RKO (cell line): ENCODE data around the gene ANAPC2.

Source experiments
- DNase-seq: peaks from one replicate; pipeline ENCODE4 v3.0.0-alpha.2; 2016; ENCODE audit warnings: low spot score

The ANAPC2 gene

DNA sequence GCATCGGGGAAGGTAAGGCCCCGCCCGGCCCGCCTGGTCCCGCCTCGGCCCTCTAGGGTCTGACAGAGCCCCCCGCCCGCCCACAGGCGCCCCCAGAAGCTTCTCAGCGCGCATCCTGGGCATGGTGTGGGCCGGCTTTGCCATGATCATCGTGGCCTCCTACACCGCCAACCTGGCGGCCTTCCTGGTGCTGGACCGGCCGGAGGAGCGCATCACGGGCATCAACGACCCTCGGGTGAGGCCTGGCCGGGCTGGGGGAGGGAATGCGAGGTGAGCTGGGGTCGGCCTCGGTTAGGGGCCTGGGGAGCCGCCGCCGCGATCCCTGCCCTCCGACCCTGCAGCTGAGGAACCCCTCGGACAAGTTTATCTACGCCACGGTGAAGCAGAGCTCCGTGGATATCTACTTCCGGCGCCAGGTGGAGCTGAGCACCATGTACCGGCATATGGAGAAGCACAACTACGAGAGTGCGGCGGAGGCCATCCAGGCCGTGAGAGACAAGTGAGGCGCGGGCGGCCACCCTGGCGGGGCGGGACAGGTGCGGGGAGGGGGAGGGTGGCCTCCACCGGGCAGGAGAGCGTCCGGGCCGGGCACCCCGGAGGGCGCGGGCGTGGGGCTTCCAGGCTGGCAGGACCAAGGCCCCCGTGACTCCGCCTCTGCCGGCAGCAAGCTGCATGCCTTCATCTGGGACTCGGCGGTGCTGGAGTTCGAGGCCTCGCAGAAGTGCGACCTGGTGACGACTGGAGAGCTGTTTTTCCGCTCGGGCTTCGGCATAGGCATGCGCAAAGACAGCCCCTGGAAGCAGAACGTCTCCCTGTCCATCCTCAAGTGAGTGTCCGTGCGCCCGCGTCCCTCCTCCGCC is 25.6 kb downstream of the ANAPC2 start:
- no peak for DNase-seq

DNA sequence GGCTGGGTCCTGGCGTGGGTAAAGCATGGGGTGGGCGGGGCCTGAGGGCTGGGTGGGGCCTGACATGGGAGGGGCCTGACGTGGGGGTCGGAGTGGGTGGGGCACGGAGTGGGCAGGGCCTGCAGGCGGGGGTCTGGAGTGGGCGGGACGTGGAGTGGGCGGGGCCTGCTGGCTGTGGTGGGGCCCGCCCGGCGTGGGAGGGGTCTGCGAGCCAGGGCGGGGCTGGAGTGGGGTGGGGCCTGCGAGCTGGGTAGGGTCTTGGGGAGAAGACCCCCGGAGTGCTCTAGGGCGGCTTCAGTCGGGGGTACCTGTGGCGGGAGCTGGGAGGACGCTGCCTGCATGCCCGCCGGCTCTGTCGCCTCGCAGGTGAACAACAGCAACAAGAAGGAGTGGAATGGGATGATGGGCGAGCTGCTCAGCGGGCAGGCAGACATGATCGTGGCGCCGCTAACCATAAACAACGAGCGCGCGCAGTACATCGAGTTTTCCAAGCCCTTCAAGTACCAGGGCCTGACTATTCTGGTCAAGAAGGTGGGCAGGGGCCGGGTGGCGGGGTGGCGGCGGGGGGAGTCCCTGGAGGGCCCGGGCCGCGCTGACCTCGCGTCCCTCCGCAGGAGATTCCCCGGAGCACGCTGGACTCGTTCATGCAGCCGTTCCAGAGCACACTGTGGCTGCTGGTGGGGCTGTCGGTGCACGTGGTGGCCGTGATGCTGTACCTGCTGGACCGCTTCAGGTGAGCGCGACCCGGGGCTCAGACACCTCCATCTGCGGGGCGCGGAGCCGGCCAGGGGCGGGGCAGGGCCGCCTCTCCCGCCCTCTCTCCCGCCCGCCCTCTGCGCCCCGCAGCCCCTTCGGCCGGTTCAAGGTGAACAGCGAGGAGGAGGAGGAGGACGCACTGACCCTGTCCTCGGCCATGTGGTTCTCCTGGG is 26.5 kb downstream of the ANAPC2 start:
- DNase-seq = no peak

DNA sequence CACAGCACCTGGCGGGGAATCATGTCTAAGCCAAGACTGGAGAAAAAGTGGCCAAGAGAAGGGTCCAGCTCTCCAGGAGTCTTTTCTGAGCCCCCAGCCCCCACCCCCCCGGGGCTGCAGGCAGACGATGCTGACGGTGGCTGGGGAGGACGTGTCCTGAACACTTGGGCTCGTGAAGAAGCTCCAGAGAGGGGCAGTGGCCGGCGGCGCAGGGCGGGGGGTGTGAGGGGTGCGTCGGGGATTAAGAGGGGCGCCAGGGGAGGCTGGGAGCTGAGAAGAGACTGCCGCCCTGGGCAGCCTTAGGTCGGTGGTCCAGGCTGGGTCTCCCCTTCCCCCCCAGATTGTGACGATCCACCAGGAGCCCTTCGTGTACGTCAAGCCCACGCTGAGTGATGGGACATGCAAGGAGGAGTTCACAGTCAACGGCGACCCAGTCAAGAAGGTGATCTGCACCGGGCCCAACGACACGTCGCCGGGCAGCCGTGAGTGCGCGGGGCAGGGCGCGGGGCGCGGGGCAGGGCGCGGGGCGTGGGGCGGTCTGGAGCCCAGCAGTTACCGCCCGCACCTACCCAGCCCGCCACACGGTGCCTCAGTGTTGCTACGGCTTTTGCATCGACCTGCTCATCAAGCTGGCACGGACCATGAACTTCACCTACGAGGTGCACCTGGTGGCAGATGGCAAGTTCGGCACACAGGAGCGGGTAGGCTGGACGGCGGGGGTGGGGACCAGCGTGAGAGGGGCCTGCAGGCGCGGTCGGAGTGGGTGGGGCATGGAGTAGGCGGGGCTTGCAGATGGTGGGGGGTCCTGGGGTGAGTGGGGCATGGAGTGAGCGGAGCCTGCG is 27.4 kb downstream of the ANAPC2 start:
- DNase-seq = no peak

DNA sequence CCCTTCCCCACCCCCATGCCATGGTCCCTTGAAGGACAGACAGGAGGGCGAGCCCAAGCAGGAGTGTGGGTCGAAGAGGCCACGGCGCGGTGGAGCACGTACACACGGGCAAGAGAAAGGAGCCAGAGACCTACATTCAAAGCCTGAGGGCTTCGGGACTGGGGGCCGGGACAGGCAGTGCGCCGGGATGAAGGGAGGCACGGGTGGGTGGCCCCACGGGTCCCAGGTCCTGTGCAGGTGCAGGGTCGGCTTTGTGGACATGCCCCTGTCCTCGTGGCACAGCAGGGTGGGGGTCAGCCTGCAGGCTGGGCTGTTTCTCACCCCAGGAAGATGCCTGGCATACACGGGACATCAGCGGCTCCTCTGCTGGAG is 28.3 kb downstream of the ANAPC2 start:
- no peak for DNase-seq

DNA sequence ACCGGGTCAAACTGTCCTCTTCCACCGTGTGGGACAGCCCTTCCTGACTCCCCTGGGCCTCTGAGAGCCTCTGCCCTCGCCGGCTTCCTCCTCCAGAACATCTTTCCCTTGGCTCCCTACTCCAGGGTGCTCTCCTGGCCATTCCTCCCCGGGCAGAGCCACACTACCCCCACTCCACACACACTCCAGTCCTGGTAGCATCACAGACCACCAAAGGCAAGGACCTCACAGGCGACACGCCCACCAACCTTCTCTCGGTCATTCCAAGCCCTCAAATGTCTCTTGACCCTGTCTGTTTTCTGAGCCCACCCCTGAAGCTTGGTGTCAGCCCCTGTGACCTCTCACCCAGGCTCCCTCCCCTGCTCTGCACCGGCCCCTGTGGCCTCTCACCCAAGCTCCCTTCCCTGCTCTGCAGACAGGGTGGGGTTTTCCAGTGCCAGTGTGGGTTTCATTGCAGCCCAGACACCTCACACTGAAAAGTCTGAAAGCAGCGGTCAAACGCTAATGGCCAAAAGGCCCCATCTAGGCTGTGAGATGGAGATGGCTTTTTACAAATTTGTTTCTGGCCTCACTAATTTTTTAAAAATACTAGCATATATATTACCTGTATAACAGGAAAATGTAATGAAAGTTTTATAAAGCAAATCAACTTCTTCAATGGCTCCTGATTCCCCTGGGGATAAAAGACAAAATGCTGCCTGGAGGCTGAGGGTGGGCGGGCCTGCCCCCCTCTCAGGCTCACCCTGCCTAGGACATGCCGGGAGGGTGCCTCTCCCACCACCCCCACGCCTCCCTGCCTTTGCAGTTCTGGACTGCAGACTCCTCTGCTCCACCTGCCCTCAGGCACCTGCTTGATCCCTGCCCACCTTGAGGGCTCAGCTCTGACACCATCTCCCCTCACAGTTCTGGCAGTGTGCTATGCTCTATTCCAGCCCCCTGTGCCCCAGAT is 29.0 kb downstream of the ANAPC2 start:
- no peak for DNase-seq

DNA sequence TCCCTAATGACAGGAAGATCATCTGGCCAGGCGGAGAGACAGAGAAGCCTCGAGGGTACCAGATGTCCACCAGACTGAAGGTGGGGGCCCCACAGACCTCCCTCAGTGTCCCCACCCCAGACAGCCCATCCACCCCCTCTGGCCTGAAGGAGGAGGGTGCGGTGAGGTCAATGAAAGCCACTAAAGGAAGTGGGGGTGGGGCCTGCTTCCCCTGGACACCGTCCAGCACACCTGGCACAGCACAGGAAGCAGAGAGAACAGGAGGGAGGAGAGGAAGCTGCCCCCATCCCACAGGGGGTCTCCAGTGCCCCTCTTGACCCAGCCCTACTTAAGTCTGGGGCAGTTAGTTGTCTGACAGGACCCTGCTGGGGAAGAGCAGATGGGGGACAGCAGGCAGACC is 29.7 kb downstream of the ANAPC2 start:
- no peak for DNase-seq

DNA sequence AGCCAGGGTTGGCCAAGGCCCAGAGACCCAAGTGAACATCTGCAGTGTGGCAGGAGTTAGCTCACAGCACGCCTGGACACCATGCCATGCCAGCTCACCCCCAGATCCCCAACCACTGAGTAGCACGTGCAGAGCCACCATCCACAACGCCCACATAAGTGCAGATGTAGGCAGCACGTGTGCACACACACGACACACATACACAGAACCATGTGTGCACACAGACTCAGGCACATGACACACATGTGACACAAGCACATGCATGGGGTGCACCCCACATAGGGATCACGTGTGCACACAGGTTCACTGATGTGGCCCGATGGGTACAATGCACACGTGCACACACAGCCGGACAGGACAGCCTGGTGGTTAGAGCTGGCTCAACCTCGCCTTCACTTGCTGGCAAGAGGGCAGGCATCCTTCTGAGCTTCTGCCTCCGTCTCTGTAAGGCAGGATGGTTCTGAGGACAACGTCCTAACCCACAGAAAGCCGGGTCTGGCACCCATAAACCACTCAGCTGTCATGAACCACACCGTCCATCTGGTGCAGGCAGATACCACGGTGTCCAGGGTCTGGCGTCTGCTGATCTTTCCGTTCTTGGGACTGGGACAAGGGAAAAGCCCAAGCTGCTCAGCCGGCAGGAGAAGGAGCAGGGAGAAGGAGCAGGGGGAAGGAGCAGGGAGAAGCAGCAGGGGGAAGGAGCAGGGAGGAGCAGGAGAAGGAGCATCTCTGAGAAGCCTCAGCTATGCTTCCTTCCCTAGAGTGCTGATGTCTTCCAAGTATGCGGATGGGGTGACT is 30.5 kb downstream of the ANAPC2 start:
- no peak for DNase-seq

DNA sequence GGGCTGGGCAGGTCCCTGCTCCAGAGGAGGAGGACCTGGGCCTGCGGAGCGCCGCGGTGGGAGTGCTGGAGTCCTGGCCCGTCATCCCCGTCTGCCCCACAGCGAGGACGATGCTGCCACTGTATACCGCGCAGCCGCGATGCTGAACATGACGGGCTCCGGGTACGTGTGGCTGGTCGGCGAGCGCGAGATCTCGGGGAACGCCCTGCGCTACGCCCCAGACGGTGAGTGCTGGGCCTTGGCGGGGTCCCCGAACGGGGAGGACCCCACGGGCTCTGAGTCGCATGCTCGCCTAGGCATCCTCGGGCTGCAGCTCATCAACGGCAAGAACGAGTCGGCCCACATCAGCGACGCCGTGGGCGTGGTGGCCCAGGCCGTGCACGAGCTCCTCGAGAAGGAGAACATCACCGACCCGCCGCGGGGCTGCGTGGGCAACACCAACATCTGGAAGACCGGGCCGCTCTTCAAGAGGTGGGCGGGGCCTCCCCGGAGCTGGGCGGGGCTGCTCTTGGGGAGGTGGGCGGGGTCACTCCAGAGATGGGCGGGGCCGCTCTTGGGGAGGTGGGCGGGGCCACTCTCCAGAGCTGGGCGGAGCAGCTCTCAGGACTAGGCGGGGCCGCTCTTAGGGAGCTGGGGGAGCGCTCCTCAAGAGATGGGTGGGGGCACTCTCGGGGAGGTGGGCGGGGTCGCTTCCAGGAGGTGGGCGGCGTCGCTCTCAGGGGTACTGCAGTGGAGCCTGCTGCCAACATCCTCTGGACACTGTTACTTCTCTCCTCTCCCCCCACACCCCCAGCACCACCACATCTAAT is 31.6 kb downstream of the ANAPC2 start:
- DNase-seq = no peak

DNA sequence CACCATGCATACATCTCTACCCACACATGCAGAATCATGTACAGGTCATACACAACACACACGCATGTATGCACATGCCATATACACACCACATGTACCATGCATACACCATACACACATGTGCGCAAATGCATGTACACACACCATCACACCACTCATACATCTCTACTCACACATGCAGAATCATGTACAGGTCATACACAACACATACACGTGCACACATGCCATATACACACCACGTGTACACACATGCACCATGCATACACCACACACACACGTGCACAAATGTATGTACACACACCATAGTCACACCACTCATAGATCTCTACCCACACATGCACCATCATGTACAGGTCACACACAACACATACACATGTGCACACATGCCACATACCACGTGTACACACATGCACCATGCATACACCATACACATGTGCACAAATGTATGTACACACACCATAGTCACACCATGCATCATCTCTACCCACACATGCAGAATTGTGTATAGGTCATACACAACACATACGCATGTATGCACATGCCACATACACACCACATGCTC is 35.4 kb downstream of the ANAPC2 start:
- DNase-seq = no peak

DNA sequence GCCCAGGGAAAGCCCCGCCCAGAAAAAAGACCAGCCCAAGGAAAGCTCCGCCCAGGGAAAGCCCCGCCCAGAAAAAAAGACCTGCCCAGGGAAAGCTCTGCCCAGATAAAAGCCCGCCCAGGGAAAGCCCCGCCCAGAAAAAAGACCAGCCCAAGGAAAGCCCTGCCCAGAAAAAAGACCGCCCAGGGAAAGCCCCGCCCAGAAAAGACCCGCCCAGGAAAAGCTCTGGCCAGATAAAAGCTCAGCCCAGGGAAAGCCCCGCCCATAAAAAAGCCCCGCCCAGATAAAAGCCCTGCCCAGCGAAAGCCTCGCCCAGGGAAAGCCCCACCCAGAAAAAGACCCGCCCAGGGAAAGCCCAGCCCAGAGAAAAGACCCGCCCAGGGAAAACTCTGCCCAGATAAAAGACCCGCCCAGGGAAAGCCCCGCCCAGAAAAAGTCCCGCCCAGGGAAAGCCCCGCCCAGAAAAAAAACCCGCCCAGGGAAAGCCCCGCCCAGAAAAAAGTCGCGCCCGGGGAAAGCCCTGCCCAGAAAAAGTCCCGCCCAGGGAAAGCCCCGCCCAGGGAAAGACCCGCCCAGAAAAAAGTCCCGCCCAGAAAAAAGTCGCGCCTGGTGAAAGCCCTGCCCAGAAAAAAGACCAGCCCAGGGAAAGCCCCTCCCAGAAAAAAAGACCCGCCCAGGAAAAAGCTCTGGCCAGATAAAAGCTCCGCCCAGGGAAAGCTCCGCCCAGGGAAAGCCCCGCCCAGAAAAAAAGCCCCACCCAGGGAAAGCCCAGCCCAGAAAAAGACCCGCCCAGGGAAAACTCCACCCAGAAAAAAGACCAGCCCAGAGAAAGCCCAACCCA is 37.5 kb downstream of the ANAPC2 start:
- DNase-seq = peak; percentile 89

DNA sequence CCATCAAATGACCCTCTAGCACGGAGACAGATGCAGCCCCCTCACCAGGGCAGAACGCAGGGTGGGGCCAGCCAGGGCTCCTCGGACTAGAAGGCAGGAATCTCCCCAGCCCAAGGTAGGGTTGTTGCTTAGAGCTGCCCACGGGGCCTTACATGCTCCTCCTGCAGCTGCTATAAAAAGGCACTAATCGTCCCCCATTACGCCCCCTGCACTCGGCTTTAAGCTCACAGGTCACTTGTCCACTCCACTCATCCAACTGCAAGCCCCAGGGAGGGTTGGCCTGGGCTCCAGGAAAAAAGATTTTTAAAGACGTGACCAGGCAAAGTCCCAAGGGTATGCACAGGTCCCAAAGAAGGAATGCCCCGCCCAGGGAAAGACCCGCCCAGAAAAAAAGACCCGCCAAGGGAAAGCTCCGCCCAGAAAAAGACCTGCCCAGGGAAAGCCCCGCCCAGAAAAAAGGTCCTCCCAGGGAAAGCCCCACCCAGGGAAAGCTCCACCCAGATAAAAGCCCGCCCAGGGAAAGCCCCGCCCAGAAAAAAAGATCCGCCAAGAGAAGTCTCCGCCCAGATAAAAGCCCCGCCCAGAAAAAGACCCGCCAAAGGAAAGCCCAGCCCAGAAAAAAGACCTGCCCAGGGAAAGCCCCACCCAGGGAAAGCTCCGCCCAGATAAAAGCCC is 38.3 kb downstream of the ANAPC2 start:
- no peak for DNase-seq

DNA sequence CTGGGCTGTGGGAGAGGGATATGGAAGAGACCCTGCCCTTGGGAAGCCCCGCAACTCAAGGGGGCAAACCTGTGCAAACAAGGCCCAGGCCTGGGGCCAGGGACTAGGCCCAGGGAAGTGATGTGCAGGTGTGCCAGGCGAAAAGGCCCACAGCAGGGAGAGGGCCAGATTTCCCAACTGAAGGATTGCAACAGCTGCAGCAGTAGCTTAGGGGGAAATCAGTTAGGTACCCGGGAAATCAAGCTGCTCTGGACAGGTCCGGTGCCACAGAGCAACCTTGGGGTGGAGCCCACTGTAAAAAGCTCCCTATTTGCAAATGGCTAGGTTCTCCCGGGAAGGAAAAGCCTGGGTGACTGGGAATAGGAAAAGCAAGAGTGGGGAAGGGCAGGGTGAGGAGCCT is 39.0 kb downstream of the ANAPC2 start:
- DNase-seq = no peak

DNA sequence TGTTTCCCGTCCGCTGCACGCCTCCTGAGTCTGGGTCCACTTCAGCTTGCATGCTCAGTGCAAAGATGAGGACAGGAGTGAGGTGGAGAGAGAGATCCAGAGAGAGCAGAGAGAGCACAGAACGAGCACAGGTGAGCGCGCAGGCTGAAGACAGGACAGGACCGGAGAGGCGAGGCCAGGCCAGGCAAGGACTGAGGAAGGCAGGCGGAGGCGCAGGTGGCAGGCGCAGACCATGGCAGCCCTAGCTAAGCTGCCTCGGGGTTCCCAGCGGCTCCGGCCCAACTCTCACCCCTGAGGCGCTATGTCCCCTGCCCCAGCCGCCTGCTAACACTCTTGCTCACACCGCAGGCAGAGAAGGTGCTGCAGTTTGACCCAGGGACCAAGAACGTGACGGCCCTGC is 39.7 kb downstream of the ANAPC2 start:
- no peak for DNase-seq

DNA sequence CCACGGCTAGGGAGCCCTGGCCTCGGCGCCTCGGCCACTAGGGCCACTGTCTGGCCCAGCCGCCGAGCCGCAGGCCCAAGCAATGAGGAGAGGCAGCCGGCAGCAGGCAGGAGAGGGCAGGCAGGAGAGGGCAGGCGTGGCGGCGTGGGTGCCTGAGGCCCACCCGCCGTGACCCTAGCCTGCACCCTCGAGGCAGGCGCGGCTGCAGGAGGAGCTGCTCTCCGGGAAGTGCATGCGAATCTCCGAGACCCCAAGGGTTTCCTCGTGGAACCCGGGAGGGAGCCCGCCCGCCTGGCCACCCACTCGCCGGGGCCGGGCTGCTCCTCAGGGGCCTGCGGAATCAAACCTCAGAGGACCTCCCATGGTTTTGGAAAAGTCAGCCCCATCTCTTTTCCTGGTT is 40.1 kb downstream of the ANAPC2 start:
- DNase-seq = no peak

DNA sequence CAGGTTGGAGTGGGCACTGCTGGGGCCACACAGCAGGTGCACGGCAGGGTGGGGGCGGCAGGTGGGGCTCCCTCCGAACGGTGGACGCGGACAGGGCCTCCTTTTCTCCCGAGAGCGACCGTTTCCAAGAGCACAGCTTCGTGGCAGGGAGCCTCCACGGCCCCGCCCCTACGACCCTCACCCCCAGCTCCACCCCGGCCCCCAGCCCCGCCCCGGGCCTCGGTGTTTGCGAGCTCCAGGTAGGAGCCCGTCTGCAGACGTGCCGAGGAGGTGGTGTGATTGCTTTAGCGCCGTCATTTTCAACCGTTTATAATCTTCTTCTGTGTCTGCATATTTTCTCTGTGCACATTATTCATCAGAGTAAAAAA is 40.6 kb downstream of the ANAPC2 start:
- DNase-seq = no peak

DNA sequence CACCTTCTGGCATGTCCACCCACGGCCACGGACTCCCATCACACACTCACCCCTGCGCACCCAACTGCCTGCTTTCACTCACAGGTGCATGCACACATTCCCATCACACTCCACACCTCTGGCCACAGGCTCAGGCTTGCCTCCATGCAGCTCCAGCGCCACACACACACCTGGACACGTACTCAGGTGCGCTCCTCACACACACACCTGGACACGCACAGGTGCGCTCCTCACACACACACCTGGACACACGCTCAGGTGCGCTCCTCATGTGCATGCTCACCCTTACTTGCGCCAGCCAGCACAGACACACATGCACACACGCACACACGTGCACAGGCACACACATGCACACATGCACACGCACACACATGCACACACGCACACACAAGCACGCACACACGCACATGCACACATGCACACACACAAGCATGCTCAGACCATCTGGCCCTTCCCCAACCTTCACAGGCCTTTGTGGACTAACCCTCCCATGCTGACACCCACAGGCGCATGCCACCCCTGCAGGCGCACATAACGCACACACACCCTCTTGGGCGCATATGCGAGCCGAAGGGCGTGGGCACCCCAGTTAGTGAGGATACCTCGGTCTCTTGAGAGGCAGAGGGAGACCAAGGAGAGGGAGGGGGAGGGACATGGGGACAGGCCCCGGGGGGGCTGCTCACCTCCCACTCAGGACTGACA is 41.1 kb downstream of the ANAPC2 start:
- no peak for DNase-seq

DNA sequence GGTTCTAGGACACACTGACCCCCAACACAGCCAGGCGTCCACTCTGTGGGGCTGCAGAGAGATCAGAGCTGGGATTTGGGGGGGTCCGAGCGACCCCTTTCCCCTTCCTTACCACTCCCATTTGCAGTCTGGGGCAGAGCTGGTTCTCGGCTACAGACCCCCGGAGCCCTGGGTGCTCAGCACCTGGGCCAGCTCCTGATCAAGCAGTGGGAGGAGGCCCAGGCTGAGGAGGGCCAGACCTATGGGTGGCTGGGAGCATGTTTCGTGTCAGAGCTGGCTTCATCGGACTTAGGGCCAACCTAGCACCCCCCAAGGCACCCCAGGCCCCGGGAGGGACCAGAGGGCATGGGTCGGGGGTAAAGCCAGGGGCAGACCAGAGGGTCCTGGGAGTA is 41.8 kb downstream of the ANAPC2 start:
- no peak for DNase-seq
